Sigmoid colon (tissue), 7 donors: ENCODE results near the gene SLC7A6. TPM values are rescaled to one million over a fixed set of nuclear protein-coding genes. Genes with fewer than 3 reads are reported as not detected.

Experiments used
- DNase-seq: peaks from one replicate; pipeline ENCODE4 v3.0.0-alpha.2; 2019
- H3K27ac ChIP-seq, 4 donors: fragments of 200-600 bp; sonication (generic); one replicate each; pipeline ENCODE4 v1.5.1; 2016 to 2019; ENCODE audit warnings: mild to moderate bottlenecking in 1 of 4
- H3K27me3 ChIP-seq, 3 donors: fragments of 200-600 bp; sonication (generic); one replicate each; pipeline ENCODE4 v1.5.1; 2019; ENCODE audit warnings: mild to moderate bottlenecking in 1 of 3
- H3K36me3 ChIP-seq, 4 donors: fragments of 200-600 bp; sonication (generic); one replicate each; pipeline ENCODE4 v1.5.1; 2016 to 2019
- H3K4me1 ChIP-seq, 4 donors: fragments of 200-600 bp; sonication (generic); one replicate each; pipeline ENCODE4 v1.5.1; 2017 to 2019
- H3K4me3 ChIP-seq, 4 donors: fragments of 200-600 bp; sonication (generic); one replicate each; pipeline ENCODE4 v1.5.1; 2017 to 2019; ENCODE audit warnings: mild to moderate bottlenecking in 2 of 4, moderate library complexity in 1 of 4
- H3K9me3 ChIP-seq, 4 donors: fragments of 200-600 bp in 3 of 4; sonication (generic) in 3 of 4; one replicate each; pipeline versions ENCODE4 v1.5.1 to v1.6.1; 2013 to 2019
- EP300 ChIP-seq, 4 donors: sonication (generic); formaldehyde crosslinking; IDR thresholded peaks; one replicate each; pipeline ENCODE4 v1.6.1; 2017; ENCODE audit warnings: antibody characterized with exemption in 4 of 4
- POLR2A ChIP-seq, 2 donors: fragments of 450-650 bp; IDR thresholded peaks; one replicate each; pipeline ENCODE4 v1.6.1; 2016; ENCODE audit warnings: antibody characterized with exemption in 2 of 2, mild to moderate bottlenecking in 2 of 2, moderate library complexity in 2 of 2
- POLR2AphosphoS5 ChIP-seq, 4 donors: sonication (generic); formaldehyde crosslinking; IDR thresholded peaks; one replicate each; pipeline ENCODE4 v1.6.1; 2017; ENCODE audit warnings: antibody characterized with exemption in 4 of 4
- WGBS, 2 donors: extraction: QIAGEN DNeasy Blood & Tissue Kit; methylation state at CpG; one replicate each; pipeline ENCODE4 v1.1.7; 2013; 5-methylcytosine and 5-hydroxymethylcytosine counted together
- intact Hi-C: fragments of 100-400 bp; cut with DNase I; formaldehyde crosslinking; loops from one replicate; pipeline ENCODE4 v1.15.1; 2023
- polyA plus RNA-seq, 3 donors: library from polyadenylated mRNA; stranded (reverse); fragments of 200-250 nt; gene quantifications; one replicate each; pipeline ENCODE4 v1.2.3, GENCODE V29; 2013
- total RNA-seq, 4 donors: library from RNA; depleted of rRNA; stranded (reverse); fragments of >200 nt; gene quantifications; one replicate each; pipeline ENCODE4 v1.1.0, GENCODE V29; 2016
- TF ChIP-seq, protein P1 (sequence below), 4 experiments: fragments of 450-650 bp in 3 of 4; fragments of 200-600 bp in 1 of 4; IDR thresholded peaks; one replicate each; pipeline ENCODE4 v1.5.1; 2016 to 2019; ENCODE audit warnings: antibody characterized with exemption in 4 of 4, mild to moderate bottlenecking in 3 of 4, moderate library complexity in 2 of 4
- donor health status: healthy with polysubstance abuse.
- donor health status: Bipolar disorder and iron deficiency.
- donor health status: healthy.

Gene SLC7A6
- total and polyA plus RNA-seq, 7 donors = 1.8 to 40.7 (median 26.8) TPM

DNA sequence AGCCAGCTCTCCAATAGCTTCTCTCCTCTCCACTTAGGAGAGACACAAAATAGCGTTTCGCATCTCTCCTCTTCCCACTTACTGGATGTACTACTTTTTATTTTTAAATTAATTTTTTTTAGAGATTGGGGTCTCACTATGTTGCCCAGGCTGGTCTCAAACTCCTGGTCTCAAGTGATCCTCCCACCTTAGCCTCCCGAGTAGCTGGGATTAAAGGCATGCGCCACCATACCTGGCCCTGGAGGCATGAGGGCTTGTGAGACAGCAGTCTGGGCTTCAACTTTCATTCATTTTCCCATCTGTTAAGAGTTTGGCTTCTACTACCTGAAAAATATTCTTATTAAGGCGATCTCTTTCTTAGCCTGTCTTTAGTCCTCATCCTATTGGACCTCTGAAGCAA, 28.1 kb downstream of the SLC7A6 start:
- 95 to 97% methylated on average over 5 of the region's 5 CpGs for WGBS, 2 donors
- H3K27me3 ChIP-seq = no peaks in the 10 kb centered on the region
- H3K4me1 ChIP-seq = peaks cover 0 to 8% (median 2%) of the 10 kb centered on the region in 4 donors
- H3K9me3 ChIP-seq = no peaks in the 10 kb centered on the region
- H3K4me3 ChIP-seq = no peak overlapping the region
- intact Hi-C loops = no loop called here
- peaks cover 0 to 88% (median 43%) of the 10 kb centered on the region in 4 donors for H3K36me3 ChIP-seq
- TF ChIP-seq POLR2AphosphoS5 (IDR thresholded peaks at IDR 0.05) = no peak
- no peak for TF ChIP-seq POLR2A (IDR thresholded peaks at IDR 0.05)
- TF ChIP-seq, protein P1, sequence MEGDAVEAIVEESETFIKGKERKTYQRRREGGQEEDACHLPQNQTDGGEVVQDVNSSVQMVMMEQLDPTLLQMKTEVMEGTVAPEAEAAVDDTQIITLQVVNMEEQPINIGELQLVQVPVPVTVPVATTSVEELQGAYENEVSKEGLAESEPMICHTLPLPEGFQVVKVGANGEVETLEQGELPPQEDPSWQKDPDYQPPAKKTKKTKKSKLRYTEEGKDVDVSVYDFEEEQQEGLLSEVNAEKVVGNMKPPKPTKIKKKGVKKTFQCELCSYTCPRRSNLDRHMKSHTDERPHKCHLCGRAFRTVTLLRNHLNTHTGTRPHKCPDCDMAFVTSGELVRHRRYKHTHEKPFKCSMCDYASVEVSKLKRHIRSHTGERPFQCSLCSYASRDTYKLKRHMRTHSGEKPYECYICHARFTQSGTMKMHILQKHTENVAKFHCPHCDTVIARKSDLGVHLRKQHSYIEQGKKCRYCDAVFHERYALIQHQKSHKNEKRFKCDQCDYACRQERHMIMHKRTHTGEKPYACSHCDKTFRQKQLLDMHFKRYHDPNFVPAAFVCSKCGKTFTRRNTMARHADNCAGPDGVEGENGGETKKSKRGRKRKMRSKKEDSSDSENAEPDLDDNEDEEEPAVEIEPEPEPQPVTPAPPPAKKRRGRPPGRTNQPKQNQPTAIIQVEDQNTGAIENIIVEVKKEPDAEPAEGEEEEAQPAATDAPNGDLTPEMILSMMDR (IDR thresholded peaks at IDR 0.05) = no peak
- TF ChIP-seq EP300 (IDR thresholded peaks at IDR 0.05) = no peak
- H3K27ac ChIP-seq = no peak overlapping the region
- DNase-seq = no peak

DNA sequence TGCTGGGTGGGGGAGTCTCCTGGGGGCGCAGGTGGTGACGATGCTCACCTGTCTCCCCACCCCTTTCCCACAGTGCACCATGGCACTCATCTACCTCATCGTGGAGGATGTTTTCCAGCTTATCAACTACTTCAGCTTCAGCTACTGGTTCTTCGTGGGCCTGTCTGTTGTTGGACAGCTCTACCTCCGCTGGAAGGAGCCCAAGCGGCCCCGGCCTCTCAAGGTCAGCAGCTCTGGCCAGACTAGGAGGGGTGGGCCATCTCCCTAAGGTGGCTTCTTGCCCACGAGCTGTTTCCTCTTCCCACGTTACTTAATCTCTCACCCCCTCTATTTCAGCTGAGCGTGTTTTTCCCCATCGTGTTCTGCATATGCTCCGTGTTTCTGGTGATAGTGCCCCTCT, 32.0 kb downstream of the SLC7A6 start:
- Histone ChIP-seq H3K27me3 (no peaks in the 10 kb centered on the region), H3K4me3 (no peak overlapping the region), H3K4me1 (peaks cover 0 to 30% (median 17%) of the 10 kb centered on the region in 4 donors), H3K9me3 (no peaks in the 10 kb centered on the region), H3K36me3 (peaks cover 4 to 80% (median 43%) of the 10 kb centered on the region in 4 donors), H3K27ac (no peak overlapping the region)
- intact Hi-C loops = no loop called here
- no peak for TF ChIP-seq POLR2A (IDR thresholded peaks at IDR 0.05)
- TF ChIP-seq, protein P1 (IDR thresholded peaks at IDR 0.05) = no peak
- no peak for TF ChIP-seq EP300 (IDR thresholded peaks at IDR 0.05)
- TF ChIP-seq POLR2AphosphoS5 (IDR thresholded peaks at IDR 0.05) = no peak
- WGBS, 2 donors = 86 to 88% methylated on average over 12 of the region's 12 CpGs
- DNase-seq = no peak

DNA sequence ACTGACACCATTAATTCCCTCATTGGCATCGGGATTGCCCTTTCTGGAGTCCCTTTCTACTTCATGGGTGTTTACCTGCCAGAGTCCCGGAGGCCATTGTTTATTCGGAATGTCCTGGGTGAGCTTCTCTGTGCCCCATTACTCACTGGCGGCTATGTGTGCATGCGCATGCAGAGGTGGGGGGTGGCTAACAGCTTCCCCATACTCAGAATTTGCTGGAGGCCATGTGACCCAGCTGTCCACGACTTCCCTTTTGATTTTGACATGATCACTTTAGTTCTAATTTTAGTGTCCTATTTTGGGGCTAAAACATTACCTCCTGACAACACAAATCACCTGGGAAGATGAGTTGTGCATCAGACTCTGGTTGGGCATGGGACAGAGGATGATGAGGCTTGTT, 32.4 kb downstream of the SLC7A6 start:
- Histone ChIP-seq H3K4me3 (no peak overlapping the region), H3K4me1 (peaks cover 0 to 30% (median 17%) of the 10 kb centered on the region in 4 donors), H3K36me3 (peaks cover 6 to 80% (median 44%) of the 10 kb centered on the region in 4 donors), H3K27ac (no peak overlapping the region), H3K27me3 (no peaks in the 10 kb centered on the region), H3K9me3 (no peaks in the 10 kb centered on the region)
- WGBS, 2 donors = 84 to 85% methylated on average over 6 of the region's 6 CpGs
- no peak for TF ChIP-seq EP300 (IDR thresholded peaks at IDR 0.05)
- TF ChIP-seq POLR2A (IDR thresholded peaks at IDR 0.05) = no peak
- TF ChIP-seq, protein P1 (IDR thresholded peaks at IDR 0.05) = no peak
- no peak for TF ChIP-seq POLR2AphosphoS5 (IDR thresholded peaks at IDR 0.05)
- DNase-seq = no peak
- intact Hi-C loops = no loop called here

DNA sequence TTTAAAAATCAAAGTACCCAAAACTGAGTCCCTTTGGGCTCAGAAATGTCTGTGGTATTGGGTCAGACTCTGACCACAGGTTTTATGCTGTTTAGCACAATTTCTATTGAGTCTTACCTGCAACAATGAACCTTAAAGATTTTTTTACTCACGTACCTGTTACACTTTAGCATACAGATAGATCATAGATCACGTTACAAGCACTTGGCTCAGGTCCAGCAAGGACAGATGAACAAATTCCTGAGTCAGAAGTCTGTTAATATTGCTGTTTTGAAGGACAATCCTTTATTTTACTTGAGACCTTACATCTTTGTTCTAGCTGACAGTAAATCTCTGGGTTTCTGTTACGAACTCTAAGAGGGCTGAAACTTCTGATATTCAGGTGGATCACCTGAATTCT, 33.6 kb downstream of the SLC7A6 start:
- peaks cover 15 to 81% (median 54%) of the 10 kb centered on the region in 4 donors for H3K36me3 ChIP-seq
- WGBS, 2 donors = 55 to 75% methylated on average over 3 of the region's 3 CpGs
- peak overlapping the region in 3 of 4 donors; percentile 61 to 69 (median 67) for H3K27ac ChIP-seq
- DNase-seq = no peak
- H3K27me3 ChIP-seq = no peaks in the 10 kb centered on the region
- H3K9me3 ChIP-seq = no peaks in the 10 kb centered on the region
- H3K4me1 ChIP-seq = peaks cover 0 to 30% (median 17%) of the 10 kb centered on the region in 4 donors
- H3K4me3 ChIP-seq = no peak overlapping the region
- intact Hi-C loops = no loop called here
- TF ChIP-seq POLR2AphosphoS5 (IDR thresholded peaks at IDR 0.05) (no peak), POLR2A (IDR thresholded peaks at IDR 0.05) (no peak), EP300 (IDR thresholded peaks at IDR 0.05) (no peak)
- TF ChIP-seq, protein P1 (IDR thresholded peaks at IDR 0.05) = no peak

DNA sequence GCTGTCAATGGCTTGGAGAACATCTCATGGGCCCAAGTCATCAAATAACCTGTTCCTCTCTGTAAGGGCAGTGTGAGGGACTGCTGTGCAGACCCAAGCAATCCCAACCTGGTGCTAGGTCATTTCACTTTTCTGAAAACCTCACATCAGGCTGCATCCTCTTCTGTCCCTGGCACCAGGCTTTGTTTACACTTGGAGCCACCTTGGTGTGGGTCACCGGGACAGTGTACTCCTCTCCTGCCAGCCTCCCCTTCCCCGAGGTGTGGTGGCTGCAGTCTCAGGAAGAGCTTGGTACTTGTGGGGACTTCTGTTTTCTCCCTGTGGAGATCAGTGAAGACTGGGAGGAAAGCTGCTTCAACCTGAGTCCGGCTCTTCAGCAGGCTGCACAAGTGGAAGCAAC, 34.0 kb downstream of the SLC7A6 start:
- no peaks in the 10 kb centered on the region for H3K27me3 ChIP-seq
- intact Hi-C loops = no loop called here
- no peak overlapping the region for H3K4me3 ChIP-seq
- TF ChIP-seq EP300 (IDR thresholded peaks at IDR 0.05) (no peak), POLR2AphosphoS5 (IDR thresholded peaks at IDR 0.05) (no peak), POLR2A (IDR thresholded peaks at IDR 0.05) (no peak)
- TF ChIP-seq, protein P1 (IDR thresholded peaks at IDR 0.05) = no peak
- peaks cover 0 to 30% (median 17%) of the 10 kb centered on the region in 4 donors for H3K4me1 ChIP-seq
- no peaks in the 10 kb centered on the region for H3K9me3 ChIP-seq
- DNase-seq = no peak
- WGBS, 2 donors = 74 to 92% methylated on average over 3 of the region's 3 CpGs
- peak overlapping the region; percentile 48 to 69 (median 64) for H3K27ac ChIP-seq
- peaks cover 15 to 81% (median 52%) of the 10 kb centered on the region in 4 donors for H3K36me3 ChIP-seq
